ENCODE measurements around the gene RNPEPL1.

DNA sequence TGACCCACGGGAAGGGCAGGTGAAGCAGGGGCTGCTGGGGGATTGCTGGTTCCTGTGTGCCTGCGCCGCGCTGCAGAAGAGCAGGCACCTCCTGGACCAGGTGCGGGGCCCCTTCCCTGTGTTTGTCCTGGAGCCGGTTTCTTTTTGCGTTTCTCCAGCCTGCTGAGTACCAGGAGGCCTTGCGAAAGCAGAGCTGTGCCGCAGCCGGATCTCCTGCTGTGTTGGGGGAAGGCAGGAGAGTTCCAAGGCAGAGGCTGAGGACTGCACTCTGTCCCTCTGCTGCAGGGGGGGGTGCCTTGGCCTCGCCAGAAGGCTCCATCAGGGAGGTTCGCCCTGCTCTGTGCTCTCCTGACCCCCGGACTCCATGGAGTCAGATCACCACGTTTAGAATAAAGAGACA lies 21.1 kb downstream of the RNPEPL1 start:
- TF ChIP-seq CTCF (IDR thresholded peaks at IDR 0.05; ENCODE audit: insufficient read depth, low read depth, low read length), result no peak
- no peak for TF ChIP-seq EZH2 (IDR thresholded peaks at IDR 0.05; ENCODE audit: insufficient read depth, low read length)
